ENCODE data around the gene KRT85.

The KRT85 gene

GRCh38 chr12:52323416-52324152, 43.7 kb downstream of the KRT85 start:
- TF ChIP-seq EZH2 (IDR thresholded peaks at IDR 0.05) (no peak), POLR2AphosphoS5 (IDR thresholded peaks at IDR 0.05; ENCODE audit: borderline replicate concordance, low read depth, low read length) (no peak), FOXP2 (optimal IDR thresholded peaks at IDR 0.05; ENCODE audit: control extremely low read depth, extremely low read length, insufficient read depth) (no peak)
- no peaks in the 10 kb centered on the region for H3K9me3 ChIP-seq (ENCODE audit: low read depth, low read length)
- H3K27ac ChIP-seq = no peak overlapping the region
- DNase-seq (ENCODE audit: low read depth, low spot score) = no peak
- no peaks in the 10 kb centered on the region for H3K36me3 ChIP-seq (ENCODE audit: insufficient read depth, low read length)
- no peak overlapping the region for H3K9ac ChIP-seq (ENCODE audit: insufficient read length)
- H3K4me3 ChIP-seq = no peak overlapping the region

GRCh38 chr12:52323001-52323400, 44.3 kb downstream of the KRT85 start:
- DNase-seq (ENCODE audit: low read depth, low spot score) = no peak
- Histone ChIP-seq H3K27ac (no peak overlapping the region), H3K4me3 (no peak overlapping the region), H3K36me3 (ENCODE audit: insufficient read depth, low read length) (no peaks in the 10 kb centered on the region), H3K9ac (ENCODE audit: insufficient read length) (no peak overlapping the region), H3K9me3 (ENCODE audit: low read depth, low read length) (no peaks in the 10 kb centered on the region)
- TF ChIP-seq EZH2 (IDR thresholded peaks at IDR 0.05) (no peak), FOXP2 (optimal IDR thresholded peaks at IDR 0.05; ENCODE audit: control extremely low read depth, extremely low read length, insufficient read depth) (no peak), POLR2AphosphoS5 (IDR thresholded peaks at IDR 0.05; ENCODE audit: borderline replicate concordance, low read depth, low read length) (no peak)

DNA sequence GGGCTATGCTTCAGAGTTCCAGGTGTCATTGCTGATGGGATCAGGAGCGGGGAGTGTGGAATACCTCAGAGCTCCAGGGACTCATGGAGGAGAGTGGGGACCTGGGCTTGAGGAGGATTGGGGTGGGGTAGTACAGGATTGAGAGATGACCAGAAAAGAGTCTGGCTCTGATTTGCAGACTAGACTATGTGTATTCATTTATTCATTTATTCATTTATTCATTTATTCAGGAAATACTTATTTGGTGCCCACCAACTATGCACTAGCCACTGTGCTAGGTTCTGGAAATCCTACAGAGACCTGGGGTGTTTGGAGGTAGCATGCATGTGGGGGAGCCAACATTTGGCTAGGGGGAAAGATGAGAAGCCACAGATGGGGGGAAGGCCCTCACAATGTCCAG, 45.2 kb downstream of the KRT85 start:
- DNase-seq (ENCODE audit: low read depth, low spot score) = no peak
- TF ChIP-seq POLR2AphosphoS5 (IDR thresholded peaks at IDR 0.05; ENCODE audit: borderline replicate concordance, low read depth, low read length) (no peak), EZH2 (IDR thresholded peaks at IDR 0.05) (no peak), FOXP2 (optimal IDR thresholded peaks at IDR 0.05; ENCODE audit: control extremely low read depth, extremely low read length, insufficient read depth) (no peak)
- H3K36me3 ChIP-seq (ENCODE audit: insufficient read depth, low read length) = no peaks in the 10 kb centered on the region
- H3K9ac ChIP-seq (ENCODE audit: insufficient read length) = no peak overlapping the region
- H3K4me3 ChIP-seq = no peak overlapping the region
- no peak overlapping the region for H3K27ac ChIP-seq
- no peaks in the 10 kb centered on the region for H3K9me3 ChIP-seq (ENCODE audit: low read depth, low read length)

GRCh38 chr12:52321418-52321817, 45.9 kb downstream of the KRT85 start:
- H3K27ac ChIP-seq = no peak overlapping the region
- no peaks in the 10 kb centered on the region for H3K36me3 ChIP-seq (ENCODE audit: insufficient read depth, low read length)
- H3K4me3 ChIP-seq = no peak overlapping the region
- no peak for DNase-seq (ENCODE audit: low read depth, low spot score)
- no peaks in the 10 kb centered on the region for H3K9me3 ChIP-seq (ENCODE audit: low read depth, low read length)
- H3K9ac ChIP-seq (ENCODE audit: insufficient read length) = no peak overlapping the region
- TF ChIP-seq FOXP2 (optimal IDR thresholded peaks at IDR 0.05; ENCODE audit: control extremely low read depth, extremely low read length, insufficient read depth) (no peak), POLR2AphosphoS5 (IDR thresholded peaks at IDR 0.05; ENCODE audit: borderline replicate concordance, low read depth, low read length) (no peak), EZH2 (IDR thresholded peaks at IDR 0.05) (no peak)

DNA sequence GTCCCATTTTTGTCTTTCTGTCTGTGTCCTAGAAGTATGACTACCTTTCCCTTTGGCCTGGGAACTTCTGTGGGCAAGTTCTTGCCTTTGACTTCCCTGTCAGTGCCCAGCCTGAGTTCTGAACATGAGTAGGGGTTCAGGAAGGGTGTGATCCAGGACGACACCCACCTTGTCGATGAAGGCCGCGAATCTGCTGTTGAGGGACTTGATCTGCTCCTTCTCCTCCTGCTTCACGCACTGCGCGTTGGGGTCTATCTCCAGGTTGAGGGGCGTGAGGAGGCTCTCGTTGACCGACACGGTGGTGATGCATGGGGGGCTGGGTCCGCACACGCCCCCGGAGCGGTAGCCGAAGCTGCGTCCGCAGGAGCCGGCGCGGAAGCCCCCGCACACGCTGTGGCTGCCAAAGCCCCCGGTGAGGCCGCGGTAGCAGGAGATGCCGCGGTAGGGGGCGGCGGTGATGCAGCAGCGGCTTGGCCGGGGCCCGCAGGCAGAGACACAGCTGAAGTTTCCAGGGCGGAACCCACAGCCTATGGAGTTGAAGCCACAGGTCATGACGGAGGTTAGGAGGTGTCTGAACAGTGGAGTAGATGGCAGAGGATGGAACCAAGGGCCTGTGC, 46.4 kb downstream of the KRT85 start, which contains the start of gene KRT83:
KRT83 (minus strand) TSS at position 615 of the 617 bp plus-strand sequence; CDS start at position 552, 63 bp downstream.
- no peak for DNase-seq (ENCODE audit: low read depth, low spot score)
- no peaks in the 10 kb centered on the region for H3K36me3 ChIP-seq (ENCODE audit: insufficient read depth, low read length)
- H3K27ac ChIP-seq = no peak within 1 kb of the TSS
- H3K9me3 ChIP-seq (ENCODE audit: low read depth, low read length) = no peaks in the 10 kb centered on the region
- no peak within 1 kb of the TSS for H3K4me3 ChIP-seq
- TF ChIP-seq POLR2AphosphoS5 (IDR thresholded peaks at IDR 0.05; ENCODE audit: borderline replicate concordance, low read depth, low read length) = no peak
- no peak for TF ChIP-seq EZH2 (IDR thresholded peaks at IDR 0.05)
- no peak for TF ChIP-seq FOXP2 (optimal IDR thresholded peaks at IDR 0.05; ENCODE audit: control extremely low read depth, extremely low read length, insufficient read depth)
- no peak within 1 kb of the TSS for H3K9ac ChIP-seq (ENCODE audit: insufficient read length)

DNA sequence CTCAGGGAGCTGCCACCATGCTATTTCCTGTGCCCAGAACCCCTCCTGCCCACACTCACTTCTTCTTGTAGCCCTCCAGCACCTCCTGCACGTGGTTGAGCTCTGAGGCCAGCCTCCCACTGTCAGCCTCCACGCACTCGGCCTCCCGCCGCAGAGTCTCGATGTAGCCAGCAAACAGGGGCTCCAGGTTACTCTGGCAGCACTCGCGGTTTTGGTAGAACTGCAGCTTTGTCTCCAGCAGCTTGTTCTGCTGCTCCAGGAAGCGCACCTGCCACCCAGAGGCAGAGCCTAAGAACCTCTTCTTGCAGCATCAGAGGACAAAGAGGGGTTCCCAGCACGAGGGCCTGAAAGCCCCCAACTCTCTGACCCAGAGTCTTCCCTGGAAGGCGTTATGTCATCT, 48.2 kb downstream of the KRT85 start:
- no peak for DNase-seq (ENCODE audit: low read depth, low spot score)
- H3K27ac ChIP-seq = no peak overlapping the region
- no peak overlapping the region for H3K9ac ChIP-seq (ENCODE audit: insufficient read length)
- H3K4me3 ChIP-seq = no peak overlapping the region
- no peaks in the 10 kb centered on the region for H3K9me3 ChIP-seq (ENCODE audit: low read depth, low read length)
- no peaks in the 10 kb centered on the region for H3K36me3 ChIP-seq (ENCODE audit: insufficient read depth, low read length)
- TF ChIP-seq FOXP2 (optimal IDR thresholded peaks at IDR 0.05; ENCODE audit: control extremely low read depth, extremely low read length, insufficient read depth) (no peak), POLR2AphosphoS5 (IDR thresholded peaks at IDR 0.05; ENCODE audit: borderline replicate concordance, low read depth, low read length) (no peak), EZH2 (IDR thresholded peaks at IDR 0.05) (no peak)

GRCh38 chr12:52318241-52318990, 48.9 kb downstream of the KRT85 start:
- TF ChIP-seq EZH2 (IDR thresholded peaks at IDR 0.05) (no peak), POLR2AphosphoS5 (IDR thresholded peaks at IDR 0.05; ENCODE audit: borderline replicate concordance, low read depth, low read length) (no peak), FOXP2 (optimal IDR thresholded peaks at IDR 0.05; ENCODE audit: control extremely low read depth, extremely low read length, insufficient read depth) (no peak)
- H3K27ac ChIP-seq = no peak overlapping the region
- no peak for DNase-seq (ENCODE audit: low read depth, low spot score)
- no peaks in the 10 kb centered on the region for H3K36me3 ChIP-seq (ENCODE audit: insufficient read depth, low read length)
- H3K9me3 ChIP-seq (ENCODE audit: low read depth, low read length) = no peaks in the 10 kb centered on the region
- H3K4me3 ChIP-seq = no peak overlapping the region
- no peak overlapping the region for H3K9ac ChIP-seq (ENCODE audit: insufficient read length)

GRCh38 chr12:52317468-52318052, 49.7 kb downstream of the KRT85 start:
- H3K9me3 ChIP-seq (ENCODE audit: low read depth, low read length) = no peaks in the 10 kb centered on the region
- H3K36me3 ChIP-seq (ENCODE audit: insufficient read depth, low read length) = no peaks in the 10 kb centered on the region
- no peak overlapping the region for H3K9ac ChIP-seq (ENCODE audit: insufficient read length)
- no peak overlapping the region for H3K27ac ChIP-seq
- H3K4me3 ChIP-seq = no peak overlapping the region
- no peak for DNase-seq (ENCODE audit: low read depth, low spot score)
- no peak for TF ChIP-seq EZH2 (IDR thresholded peaks at IDR 0.05)
- TF ChIP-seq POLR2AphosphoS5 (IDR thresholded peaks at IDR 0.05; ENCODE audit: borderline replicate concordance, low read depth, low read length) = no peak
- no peak for TF ChIP-seq FOXP2 (optimal IDR thresholded peaks at IDR 0.05; ENCODE audit: control extremely low read depth, extremely low read length, insufficient read depth)

Data from SK-N-MC (cell line).